ENCODE data around the gene IGFN1.

- TF ChIP-seq CTCF (IDR thresholded peaks at IDR 0.05): no peak
- no peak for TF ChIP-seq POLR2A (IDR thresholded peaks at IDR 0.05)
Measured at GRCh38 chr1:201180901-201181300, 9.7 kb upstream of the IGFN1 start.
